Karpas-422 (cell line): Measurements from ENCODE around the gene PPID. TPM values are rescaled to one million over a fixed set of nuclear protein-coding genes. Genes with fewer than 3 reads are reported as not detected.
"Not testable (repeated sequence)": the region's sequence is repeated elsewhere in the genome, so short reads cannot be mapped to it uniquely, and the experiment has no call there.

Experiments
- DNase-seq: peaks from one replicate; pipeline ENCODE4 v3.0.0-alpha.2; 2015
- H2AFZ ChIP-seq: fragments of 200-600 bp; sonication (generic); 2 replicates; pipeline ENCODE4 v1.6.1; 2014; ENCODE audit warnings: antibody characterized with exemption, low read length, mixed read lengths
- H3K27ac ChIP-seq: fragments of 200-600 bp; sonication (generic); 2 replicates; pipeline ENCODE4 v1.5.1; 2014; ENCODE audit warnings: mild to moderate bottlenecking, low read length, moderate library complexity
- H3K27me3 ChIP-seq: fragments of 200-600 bp; sonication (generic); 2 replicates; pipeline ENCODE4 v1.6.1; 2014; ENCODE audit warnings: low read length, mixed read lengths
- H3K36me3 ChIP-seq: fragments of 200-600 bp; sonication (generic); 2 replicates; pipeline ENCODE4 v1.6.1; 2014; ENCODE audit warnings: low read length, mixed read lengths; ENCODE audit not compliant: insufficient read depth
- H3K4me1 ChIP-seq: fragments of 200-600 bp; sonication (generic); 2 replicates; pipeline ENCODE4 v1.6.1; 2014; ENCODE audit warnings: mild to moderate bottlenecking, low read length, mixed read lengths
- H3K4me2 ChIP-seq: fragments of 200-600 bp; sonication (generic); 2 replicates; pipeline ENCODE4 v1.6.1; 2014; ENCODE audit warnings: low read length, low read depth, mild to moderate bottlenecking; ENCODE audit not compliant: poor library complexity, severe bottlenecking
- H3K4me3 ChIP-seq: fragments of 200-600 bp; sonication (generic); 2 replicates; pipeline ENCODE4 v1.5.1; 2014; ENCODE audit warnings: mild to moderate bottlenecking, antibody characterized with exemption, low read length, mixed read lengths
- H3K79me2 ChIP-seq: fragments of 200-600 bp; sonication (generic); 2 replicates; pipeline ENCODE4 v1.6.1; 2014; ENCODE audit warnings: mild to moderate bottlenecking, low read length, mixed read lengths
- H3K9ac ChIP-seq: fragments of 200-600 bp; sonication (generic); 2 replicates; pipeline ENCODE4 v1.6.0; 2014; ENCODE audit warnings: low read length
- H3K9me2 ChIP-seq: fragments of 200-600 bp; sonication (generic), shearing (Covaris generic); replicated peaks from 2 replicates; pipeline ENCODE4 v1.6.0; 2014; ENCODE audit warnings: mild to moderate bottlenecking, low read length, moderate library complexity; ENCODE audit not compliant: insufficient read depth
- H3K9me3 ChIP-seq: fragments of 300-700, 200-600 bp; sonication (generic); 2 replicates; pipeline ENCODE4 v1.6.1; 2014; ENCODE audit warnings: low read length, mixed read lengths
- H4K20me1 ChIP-seq: fragments of 200-600 bp; sonication (generic); 2 replicates; pipeline ENCODE4 v1.6.1; 2014; ENCODE audit warnings: mild to moderate bottlenecking, antibody characterized with exemption, low read length, low read depth; ENCODE audit not compliant: insufficient read depth
- total RNA-seq: library from RNA; depleted of rRNA; stranded (reverse); fragments of >200 nt; shearing (Covaris generic); gene quantifications from 2 replicates; pipeline ENCODE4 v1.2.3, GENCODE V29; 2014; ENCODE audit warnings: low replicate concordance

Gene PPID
- total RNA-seq, 1 experiment from 2014 or later, result 56.8 TPM

DNA sequence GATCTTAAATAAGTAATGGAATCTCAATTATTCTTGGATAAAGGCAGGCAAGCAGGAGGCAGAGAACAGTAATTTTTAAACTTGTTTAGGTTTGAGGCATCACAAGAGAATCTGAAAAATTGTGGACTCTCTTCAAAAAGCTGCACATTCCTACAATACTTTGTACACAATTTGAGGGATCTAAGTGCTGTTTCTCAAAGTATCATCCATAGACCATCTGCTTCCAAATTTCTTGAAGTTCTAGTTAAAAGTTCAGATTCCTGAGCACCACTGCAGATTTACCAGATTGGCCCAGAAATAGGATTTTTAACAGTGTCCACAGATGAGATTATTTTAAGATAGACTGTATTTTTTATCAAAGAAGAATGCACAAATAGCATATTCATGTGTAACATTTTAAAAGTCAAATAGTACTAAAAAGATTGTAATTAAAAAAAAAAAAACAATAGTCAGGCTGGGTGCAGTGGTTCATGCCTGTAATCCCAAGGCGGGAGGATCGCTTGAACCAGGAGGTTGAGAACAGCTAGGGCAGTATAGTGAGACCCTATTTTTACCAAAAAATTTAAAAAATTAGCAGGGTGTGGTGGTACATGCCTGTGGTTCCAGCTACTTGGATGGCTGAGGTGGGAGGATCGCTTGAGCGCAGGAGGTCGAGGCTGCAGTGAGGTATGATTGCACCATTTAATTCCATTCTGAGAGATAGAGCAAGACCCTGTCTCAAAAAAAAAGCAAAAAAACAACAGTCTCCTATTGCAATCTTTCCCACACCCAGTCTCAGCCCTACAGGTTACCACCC, 31.4 kb upstream of the PPID start:
- Histone ChIP-seq H3K27ac (no peak overlapping the region), H3K9me3 (no peaks in the 10 kb centered on the region), H3K36me3 (no peaks in the 10 kb centered on the region), H3K9me2 (no peaks in the 10 kb centered on the region), H3K4me2 (no peak overlapping the region), H3K4me1 (no peaks in the 10 kb centered on the region), H4K20me1 (no peaks in the 10 kb centered on the region), H3K4me3 (no peak overlapping the region), H3K79me2 (no peaks in the 10 kb centered on the region), H3K27me3 (0 out of 2 replicates have a peak, but pooled peaks cover 3% of the 10 kb centered on the region), H2AFZ (no peak overlapping the region), H3K9ac (no peak overlapping the region)
- no peak for DNase-seq

DNA sequence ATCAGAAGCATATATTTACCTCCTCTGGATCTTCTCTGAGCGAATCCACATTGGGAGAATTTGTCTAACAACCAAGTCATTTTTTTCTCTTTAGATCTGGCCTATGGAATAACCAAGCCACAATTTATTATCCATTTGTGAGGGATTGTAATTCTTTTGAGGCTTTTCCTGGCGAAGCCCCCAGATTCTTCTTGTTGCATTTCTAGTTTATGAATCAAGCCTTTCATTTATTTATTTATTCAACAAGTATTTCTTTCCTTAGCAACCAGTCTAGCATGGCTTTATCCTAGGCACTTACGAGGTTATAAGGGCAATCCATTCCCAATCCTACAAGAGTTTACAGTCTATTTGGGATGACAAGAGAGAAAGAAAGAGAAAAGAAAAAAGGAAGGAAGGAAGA, 27.2 kb upstream of the PPID start:
- Histone ChIP-seq H3K4me2 (no peak overlapping the region), H3K4me1 (no peaks in the 10 kb centered on the region), H3K27ac (no peak overlapping the region), H3K9ac (no peak overlapping the region), H3K79me2 (no peaks in the 10 kb centered on the region), H3K4me3 (no peak overlapping the region), H3K9me3 (no peaks in the 10 kb centered on the region), H3K36me3 (no peaks in the 10 kb centered on the region), H2AFZ (no peak overlapping the region), H4K20me1 (no peaks in the 10 kb centered on the region), H3K27me3 (0 out of 2 replicates have a peak, but pooled peaks cover 3% of the 10 kb centered on the region), H3K9me2 (no peaks in the 10 kb centered on the region)
- no peak for DNase-seq

DNA sequence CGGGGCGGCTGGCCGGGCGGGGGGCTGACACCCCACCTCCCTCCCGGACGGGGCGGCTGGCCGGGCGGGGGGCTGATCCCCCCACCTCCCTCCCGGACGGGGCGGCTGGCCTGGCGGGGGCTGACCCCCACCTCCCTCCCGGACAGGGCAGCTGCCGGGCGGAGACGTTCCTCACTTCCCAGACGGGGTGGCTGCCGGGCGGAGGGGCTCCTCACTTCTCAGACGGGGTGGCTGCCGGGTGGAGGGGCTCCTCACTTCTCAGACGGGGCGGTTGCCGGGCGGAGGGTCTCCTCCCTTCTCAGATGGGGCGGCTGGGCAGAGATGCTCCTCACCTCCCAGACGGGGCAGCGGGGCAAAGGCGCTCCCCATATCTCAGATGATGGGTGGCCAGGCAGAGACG, 23.3 kb upstream of the PPID start:
- H3K4me1 ChIP-seq, H3K36me3 ChIP-seq, H2AFZ ChIP-seq, H3K9ac ChIP-seq, H3K4me2 ChIP-seq, H3K79me2 ChIP-seq, H3K9me2 ChIP-seq, H3K9me3 ChIP-seq, H3K27me3 ChIP-seq, DNase-seq, H4K20me1 ChIP-seq, H3K4me3 ChIP-seq, H3K27ac ChIP-seq: not testable (repeated sequence)

DNA sequence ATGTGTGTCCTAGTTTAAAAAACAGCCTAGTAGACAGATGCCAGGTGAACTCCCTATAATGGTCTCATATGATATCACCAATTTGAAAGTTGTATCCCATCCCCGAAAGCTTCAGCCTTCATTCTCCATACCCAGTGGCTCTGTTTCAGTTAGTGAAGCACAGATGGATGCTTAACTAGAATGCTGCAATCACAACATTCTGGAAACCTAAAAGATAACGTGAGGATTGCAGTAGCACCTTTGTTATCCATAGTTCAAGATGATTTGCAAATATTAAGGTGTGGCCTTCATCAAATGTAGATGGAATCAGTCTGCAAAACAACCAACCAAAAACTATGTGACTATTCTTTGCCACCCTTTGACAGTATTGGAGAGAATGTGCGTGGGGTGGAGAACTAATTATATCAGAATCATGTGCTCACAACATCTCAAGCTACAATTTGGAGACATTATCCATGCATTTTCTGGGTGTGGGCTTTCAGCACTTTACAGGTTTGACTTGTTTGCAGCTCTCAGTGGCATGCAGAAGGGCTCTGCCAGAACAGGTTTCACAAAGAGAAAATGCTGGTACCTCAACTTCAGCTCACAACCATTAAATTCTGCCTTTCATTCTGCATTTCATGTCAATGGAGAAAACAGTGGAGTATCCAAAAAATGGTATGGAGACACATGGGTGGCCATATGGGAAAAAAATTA, 18.3 kb upstream of the PPID start:
- Histone ChIP-seq H3K79me2 (no peaks in the 10 kb centered on the region), H3K4me3 (no peak overlapping the region), H3K9me2 (no peaks in the 10 kb centered on the region), H3K27ac (no peak overlapping the region), H3K4me1 (no peaks in the 10 kb centered on the region), H4K20me1 (no peaks in the 10 kb centered on the region), H3K27me3 (no peaks in the 10 kb centered on the region), H3K36me3 (no peaks in the 10 kb centered on the region), H3K9me3 (no peaks in the 10 kb centered on the region), H3K9ac (no peak overlapping the region), H3K4me2 (no peak overlapping the region), H2AFZ (no peak overlapping the region)
- no peak for DNase-seq

DNA sequence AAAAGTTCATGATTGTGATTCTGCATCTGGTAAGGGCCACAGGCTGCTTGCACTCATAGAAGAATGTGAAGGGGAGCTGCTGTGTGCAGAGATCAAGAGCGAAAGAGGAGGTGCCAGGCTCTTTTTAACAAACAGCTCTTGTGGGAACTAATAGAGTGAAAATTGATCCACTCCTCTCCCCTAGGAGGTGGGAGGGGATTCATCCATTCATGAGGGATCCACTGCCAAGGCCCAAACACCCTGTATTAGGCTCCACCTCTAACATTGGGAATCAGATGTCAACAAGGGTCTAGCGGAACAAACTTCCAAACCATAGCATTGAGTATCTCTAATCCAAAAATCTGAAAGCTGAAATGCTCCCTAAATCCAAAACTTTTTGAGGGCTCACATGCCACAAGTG, 16.4 kb upstream of the PPID start:
- no peaks in the 10 kb centered on the region for H3K9me3 ChIP-seq
- no peak overlapping the region for H2AFZ ChIP-seq
- no peak overlapping the region for H3K9ac ChIP-seq
- no peaks in the 10 kb centered on the region for H3K79me2 ChIP-seq
- H4K20me1 ChIP-seq, result no peaks in the 10 kb centered on the region
- H3K36me3 ChIP-seq, result no peaks in the 10 kb centered on the region
- H3K4me2 ChIP-seq, result no peak overlapping the region
- no peaks in the 10 kb centered on the region for H3K9me2 ChIP-seq
- H3K4me3 ChIP-seq, result no peak overlapping the region
- no peak for DNase-seq
- H3K27ac ChIP-seq, result no peak overlapping the region
- H3K27me3 ChIP-seq, result no peaks in the 10 kb centered on the region
- no peaks in the 10 kb centered on the region for H3K4me1 ChIP-seq

DNA sequence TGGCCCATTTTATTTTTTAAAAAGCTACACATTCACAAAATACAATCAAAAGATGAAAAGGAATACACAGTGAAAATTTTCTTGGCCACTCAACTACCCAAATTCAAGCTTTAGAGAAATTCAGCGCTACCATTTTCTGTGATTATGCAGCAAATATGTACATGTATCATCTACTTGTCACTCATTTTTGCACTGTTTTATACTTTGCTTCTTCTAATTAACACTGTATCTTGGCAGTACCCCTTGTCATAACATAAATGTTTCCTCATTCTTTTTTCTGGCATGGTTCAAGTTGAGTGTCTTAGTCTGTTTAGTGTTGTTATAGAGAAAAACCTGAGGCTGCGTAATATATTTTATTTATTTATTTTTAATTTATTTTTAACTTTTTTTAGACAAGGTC, 15.7 kb upstream of the PPID start:
- no peaks in the 10 kb centered on the region for H3K9me2 ChIP-seq
- no peaks in the 10 kb centered on the region for H3K36me3 ChIP-seq
- H3K4me2 ChIP-seq, result no peak overlapping the region
- H3K9ac ChIP-seq, result no peak overlapping the region
- H3K4me1 ChIP-seq, result no peaks in the 10 kb centered on the region
- no peaks in the 10 kb centered on the region for H3K9me3 ChIP-seq
- H4K20me1 ChIP-seq, result no peaks in the 10 kb centered on the region
- no peaks in the 10 kb centered on the region for H3K79me2 ChIP-seq
- no peak overlapping the region for H2AFZ ChIP-seq
- no peak overlapping the region for H3K4me3 ChIP-seq
- no peak for DNase-seq
- H3K27me3 ChIP-seq, result no peaks in the 10 kb centered on the region
- no peak overlapping the region for H3K27ac ChIP-seq

DNA sequence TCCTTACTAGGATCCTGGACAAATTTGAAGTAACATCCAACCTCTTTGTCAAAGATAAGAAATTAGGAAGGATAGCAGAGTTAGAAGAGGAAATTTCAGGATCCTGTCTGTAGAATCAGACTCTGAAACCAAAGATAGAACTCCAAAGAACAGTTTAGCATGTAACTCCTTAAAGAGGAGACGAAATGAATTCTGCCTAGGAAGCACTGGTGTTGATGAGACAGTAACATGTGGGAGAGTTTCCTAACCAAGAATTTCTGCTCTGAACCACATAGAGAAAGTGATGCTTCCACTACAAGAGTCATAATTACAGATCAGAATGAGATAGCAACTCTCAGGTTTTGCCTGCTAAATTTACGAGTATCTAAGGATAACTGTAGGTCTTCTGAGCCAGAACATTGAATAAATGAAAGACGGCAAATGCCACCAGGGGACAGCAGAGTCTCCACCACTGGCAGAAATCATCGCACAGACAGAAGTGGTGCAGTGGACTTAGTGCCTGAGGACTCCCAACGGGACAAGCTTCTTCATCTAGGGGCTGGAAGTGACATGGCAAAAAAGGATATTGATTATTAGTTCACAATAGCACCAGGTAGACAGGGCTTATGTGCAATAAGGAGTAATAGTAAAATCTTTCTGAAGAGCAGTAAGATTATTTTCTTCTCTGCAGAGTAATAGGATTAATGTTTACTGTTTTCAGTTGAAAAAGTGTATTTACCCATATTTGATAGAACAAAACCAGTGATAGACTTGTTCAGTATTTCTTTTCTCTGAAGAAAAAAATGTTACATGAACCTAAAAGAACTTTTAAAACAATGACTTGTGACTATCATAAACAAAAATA, 6.7 kb upstream of the PPID start:
- no peaks in the 10 kb centered on the region for H4K20me1 ChIP-seq
- no peak overlapping the region for H3K4me2 ChIP-seq
- no peak overlapping the region for H3K9ac ChIP-seq
- H3K4me1 ChIP-seq, result no peaks in the 10 kb centered on the region
- no peaks in the 10 kb centered on the region for H3K9me2 ChIP-seq
- peak; percentile 74 for DNase-seq
- H3K27me3 ChIP-seq, result no peaks in the 10 kb centered on the region; the same call in 1 of the 2 replicates
- H3K36me3 ChIP-seq, result no peaks in the 10 kb centered on the region
- H3K9me3 ChIP-seq, result no peaks in the 10 kb centered on the region
- no peak overlapping the region for H3K4me3 ChIP-seq
- no peak overlapping the region for H2AFZ ChIP-seq
- H3K79me2 ChIP-seq, result no peaks in the 10 kb centered on the region
- no peak overlapping the region for H3K27ac ChIP-seq

DNA sequence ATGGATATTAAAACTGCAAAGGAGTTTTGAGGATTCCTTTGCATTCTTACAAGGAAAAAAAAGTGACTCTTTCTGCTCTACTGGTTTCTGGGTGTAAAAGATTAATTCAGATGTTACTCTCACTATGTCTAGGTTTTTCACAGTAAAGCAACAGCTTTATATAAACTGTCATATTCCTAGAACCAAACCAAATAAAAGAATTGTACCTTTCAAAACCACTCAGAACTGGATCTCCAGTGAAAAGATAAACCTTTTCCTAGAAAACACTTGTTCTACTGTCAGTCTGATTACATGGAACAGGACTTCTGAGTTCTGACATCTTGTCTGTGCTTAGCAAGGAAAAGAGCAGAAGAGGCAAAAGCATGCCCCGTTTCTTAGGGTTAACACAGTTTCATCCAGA, 5.0 kb upstream of the PPID start:
- no peak overlapping the region for H3K9ac ChIP-seq

More for the DNA sequence above, 5.0 kb upstream of the PPID start:
- no peaks in the 10 kb centered on the region for H3K9me2 ChIP-seq
- peaks cover 6% of the 10 kb centered on the region for H3K4me1 ChIP-seq
- no peak overlapping the region for H2AFZ ChIP-seq
- no peak overlapping the region for H3K4me2 ChIP-seq
- H4K20me1 ChIP-seq, result no peaks in the 10 kb centered on the region
- no peaks in the 10 kb centered on the region; the same call in 1 of the 2 replicates for H3K27me3 ChIP-seq
- no peaks in the 10 kb centered on the region for H3K79me2 ChIP-seq
- no peaks in the 10 kb centered on the region for H3K9me3 ChIP-seq
- no peaks in the 10 kb centered on the region for H3K36me3 ChIP-seq
- H3K4me3 ChIP-seq, result no peak overlapping the region
- H3K27ac ChIP-seq, result no peak overlapping the region
- DNase-seq, result no peak
